ENCODE data around the gene HSPA4.
A peak's percentile ranks its signal among the peaks of the same experiment; 100 is the strongest.

Gene HSPA4

DNA sequence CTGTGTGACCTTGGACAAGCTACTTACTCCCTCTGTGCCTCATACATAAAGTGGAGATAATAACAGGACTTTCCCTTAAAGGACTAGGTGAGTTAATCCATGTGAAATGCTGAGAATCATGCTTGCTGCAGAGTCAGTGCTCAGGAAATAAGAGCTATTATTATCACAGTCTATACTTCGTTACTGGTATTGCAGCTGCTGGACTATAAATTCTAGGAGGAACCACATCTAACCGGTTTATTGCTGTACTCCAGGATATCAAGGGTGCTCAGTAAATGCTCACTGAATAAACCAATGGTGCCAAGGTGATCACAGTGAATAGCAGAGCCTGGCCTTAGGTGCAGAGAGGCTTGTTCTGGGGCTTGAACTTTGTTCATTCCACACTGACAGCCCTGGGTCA lies 69.3 kb downstream of the HSPA4 start:
- no peak overlapping the region for H3K4me2 ChIP-seq (ENCODE audit: low read length)

DNA sequence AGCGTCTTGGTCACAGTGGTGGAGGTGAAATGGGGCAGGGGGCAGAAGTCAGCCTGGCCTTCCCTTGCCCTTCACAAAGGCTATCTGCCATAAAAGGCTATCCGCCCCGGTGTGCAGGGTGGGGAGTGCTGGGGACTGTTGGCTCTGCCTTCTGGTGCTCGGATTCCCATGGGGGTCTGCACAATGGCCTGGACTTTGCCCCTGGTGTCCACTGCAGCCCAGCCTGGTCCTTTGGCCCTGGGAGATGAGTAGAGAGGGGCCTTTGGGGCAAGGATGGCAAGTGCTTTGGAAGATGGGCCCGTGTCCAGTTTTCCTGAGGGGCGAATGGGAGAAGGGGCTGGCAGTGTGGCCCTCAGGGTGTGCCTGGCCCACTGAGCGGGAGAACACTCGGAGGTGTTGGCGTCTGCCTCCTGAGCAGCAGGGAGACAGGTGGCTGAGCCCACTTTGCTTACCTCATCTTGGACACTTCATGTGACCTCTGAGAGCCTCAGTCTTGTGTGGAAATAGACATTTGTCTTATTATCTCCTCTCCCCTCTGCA lies 69.9 kb downstream of the HSPA4 start:
- Histone ChIP-seq H3K36me3 (ENCODE audit: control insufficient read depth, insufficient read depth, low read length) (no peaks in the 10 kb centered on the region), H3K23ac (ENCODE audit: low read length) (no peak overlapping the region), H3K9ac (ENCODE audit: low read length) (no peak overlapping the region), H3K4me3 (ENCODE audit: low read length) (no peak overlapping the region), H3K27ac (ENCODE audit: low read depth, low read length) (no peak overlapping the region), H3K4ac (ENCODE audit: low read depth, low read length) (no peak overlapping the region), H2BK5ac (ENCODE audit: low read length) (no peak overlapping the region), H2BK120ac (ENCODE audit: low read depth, low read length) (no peak overlapping the region), H4K5ac (ENCODE audit: low read length) (no peak overlapping the region), H2AK5ac (ENCODE audit: low read length) (no peak overlapping the region), H3K79me1 (ENCODE audit: low read length) (no peaks in the 10 kb centered on the region), H3K4me2 (ENCODE audit: low read length) (no peak overlapping the region), H3K79me2 (ENCODE audit: control insufficient read depth, insufficient read depth, low read length) (no peaks in the 10 kb centered on the region), H3K18ac (ENCODE audit: low read length) (no peak overlapping the region), H3K4me1 (ENCODE audit: control insufficient read depth, low read depth, low read length) (no peaks in the 10 kb centered on the region), H3K27me3 (ENCODE audit: insufficient read depth, low read length, poor library complexity) (no peaks in the 10 kb centered on the region), H3K56ac (ENCODE audit: low read length) (no peak overlapping the region), H2BK15ac (replicated peaks; ENCODE audit: low read depth) (no peak overlapping the region), H4K8ac (ENCODE audit: low read depth, low read length) (no peak overlapping the region)
- DNase-seq: no peak
- no CpG with 5 or more reads among the region's 9 CpGs for WGBS (ENCODE audit: extremely low coverage, insufficient coverage, low lambda C conversion rate)

More for the DNA sequence above, 69.3 kb downstream of the HSPA4 start:
- no peak overlapping the region for H4K8ac ChIP-seq (ENCODE audit: low read depth, low read length)
- H2BK15ac ChIP-seq (replicated peaks; ENCODE audit: low read depth): no peak overlapping the region
- H2BK5ac ChIP-seq (ENCODE audit: low read length): no peak overlapping the region
- H3K18ac ChIP-seq (ENCODE audit: low read length): no peak overlapping the region
- no peak overlapping the region for H3K56ac ChIP-seq (ENCODE audit: low read length)
- no peak overlapping the region for H3K23ac ChIP-seq (ENCODE audit: low read length)
- no peaks in the 10 kb centered on the region for H3K36me3 ChIP-seq (ENCODE audit: control insufficient read depth, insufficient read depth, low read length)
- H3K27ac ChIP-seq (ENCODE audit: low read depth, low read length): no peak overlapping the region
- H2BK120ac ChIP-seq (ENCODE audit: low read depth, low read length): no peak overlapping the region
- H3K4me1 ChIP-seq (ENCODE audit: control insufficient read depth, low read depth, low read length): no peaks in the 10 kb centered on the region
- H3K4ac ChIP-seq (ENCODE audit: low read depth, low read length): no peak overlapping the region
- H2AK5ac ChIP-seq (ENCODE audit: low read length): no peak overlapping the region
- no peak overlapping the region for H3K4me3 ChIP-seq (ENCODE audit: low read length)
- WGBS (ENCODE audit: extremely low coverage, insufficient coverage, low lambda C conversion rate): no CpG with 5 or more reads among the region's 2 CpGs
- no peak overlapping the region for H3K9ac ChIP-seq (ENCODE audit: low read length)
- H3K27me3 ChIP-seq (ENCODE audit: insufficient read depth, low read length, poor library complexity): no peaks in the 10 kb centered on the region
- no peaks in the 10 kb centered on the region for H3K79me2 ChIP-seq (ENCODE audit: control insufficient read depth, insufficient read depth, low read length)
- no peak for DNase-seq
- no peak overlapping the region for H4K5ac ChIP-seq (ENCODE audit: low read length)
- no peaks in the 10 kb centered on the region for H3K79me1 ChIP-seq (ENCODE audit: low read length)

GRCh38 chr5:133122711-133123110 lies 70.9 kb downstream of the HSPA4 start:
- no peak overlapping the region for H4K8ac ChIP-seq (ENCODE audit: low read depth, low read length)
- H4K5ac ChIP-seq (ENCODE audit: low read length): no peak overlapping the region
- no peak overlapping the region for H3K9ac ChIP-seq (ENCODE audit: low read length)
- H3K79me2 ChIP-seq (ENCODE audit: control insufficient read depth, insufficient read depth, low read length): no peaks in the 10 kb centered on the region
- DNase-seq: no peak
- no peak overlapping the region for H2BK5ac ChIP-seq (ENCODE audit: low read length)
- no peak overlapping the region for H3K4me2 ChIP-seq (ENCODE audit: low read length)
- H3K36me3 ChIP-seq (ENCODE audit: control insufficient read depth, insufficient read depth, low read length): no peaks in the 10 kb centered on the region
- no peaks in the 10 kb centered on the region for H3K27me3 ChIP-seq (ENCODE audit: insufficient read depth, low read length, poor library complexity)
- H3K18ac ChIP-seq (ENCODE audit: low read length): no peak overlapping the region
- no peak overlapping the region for H3K23ac ChIP-seq (ENCODE audit: low read length)
- H2AK5ac ChIP-seq (ENCODE audit: low read length): no peak overlapping the region
- H2BK120ac ChIP-seq (ENCODE audit: low read depth, low read length): no peak overlapping the region
- no peak overlapping the region for H3K27ac ChIP-seq (ENCODE audit: low read depth, low read length)
- no CpG with 5 or more reads among the region's 4 CpGs for WGBS (ENCODE audit: extremely low coverage, insufficient coverage, low lambda C conversion rate)
- no peak overlapping the region for H3K56ac ChIP-seq (ENCODE audit: low read length)
- H3K4me3 ChIP-seq (ENCODE audit: low read length): no peak overlapping the region
- H3K4me1 ChIP-seq (ENCODE audit: control insufficient read depth, low read depth, low read length): no peaks in the 10 kb centered on the region
- H3K79me1 ChIP-seq (ENCODE audit: low read length): no peaks in the 10 kb centered on the region
- H2BK15ac ChIP-seq (replicated peaks; ENCODE audit: low read depth): no peak overlapping the region
- H3K4ac ChIP-seq (ENCODE audit: low read depth, low read length): no peak overlapping the region

DNA sequence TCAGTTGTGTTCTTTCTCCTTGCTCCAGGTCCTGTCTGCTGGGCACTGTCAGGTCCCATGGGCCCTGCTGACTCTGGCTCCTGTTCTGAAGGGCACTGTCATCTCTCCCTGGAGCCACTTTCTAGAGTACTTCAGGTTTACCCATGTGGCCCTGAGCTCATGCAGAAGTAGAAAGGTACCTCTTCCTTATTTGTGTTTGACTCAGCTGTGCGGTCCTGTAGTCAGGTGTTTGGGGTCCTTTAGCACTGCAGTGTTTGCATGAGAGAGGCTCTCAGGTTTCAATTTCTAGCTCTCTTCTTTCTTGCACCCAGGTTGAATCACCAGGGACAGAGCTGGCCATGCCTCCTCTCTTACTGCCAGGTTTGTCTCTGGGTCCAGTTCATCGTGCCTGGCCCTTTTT lies 71.5 kb downstream of the HSPA4 start:
- Histone ChIP-seq H4K8ac (ENCODE audit: low read depth, low read length) (no peak overlapping the region), H3K27me3 (ENCODE audit: insufficient read depth, low read length, poor library complexity) (no peaks in the 10 kb centered on the region), H3K79me1 (ENCODE audit: low read length) (no peaks in the 10 kb centered on the region), H3K4me1 (ENCODE audit: control insufficient read depth, low read depth, low read length) (no peaks in the 10 kb centered on the region), H3K4ac (ENCODE audit: low read depth, low read length) (no peak overlapping the region), H3K23ac (ENCODE audit: low read length) (peak overlapping the region; percentile 31), H3K36me3 (ENCODE audit: control insufficient read depth, insufficient read depth, low read length) (no peaks in the 10 kb centered on the region), H2BK120ac (ENCODE audit: low read depth, low read length) (no peak overlapping the region), H3K9ac (ENCODE audit: low read length) (no peak overlapping the region), H2BK5ac (ENCODE audit: low read length) (no peak overlapping the region), H3K4me2 (ENCODE audit: low read length) (no peak overlapping the region), H3K27ac (ENCODE audit: low read depth, low read length) (no peak overlapping the region), H3K4me3 (ENCODE audit: low read length) (no peak overlapping the region), H4K5ac (ENCODE audit: low read length) (no peak overlapping the region), H3K56ac (ENCODE audit: low read length) (no peak overlapping the region), H3K79me2 (ENCODE audit: control insufficient read depth, insufficient read depth, low read length) (no peaks in the 10 kb centered on the region), H3K18ac (ENCODE audit: low read length) (no peak overlapping the region), H2BK15ac (replicated peaks; ENCODE audit: low read depth) (no peak overlapping the region), H2AK5ac (ENCODE audit: low read length) (no peak overlapping the region)
- no CpG with 5 or more reads among the region's 2 CpGs for WGBS (ENCODE audit: extremely low coverage, insufficient coverage, low lambda C conversion rate)
- DNase-seq: no peak

- no peak overlapping the region for H3K27ac ChIP-seq (ENCODE audit: low read depth, low read length)
- no peak overlapping the region for H3K9ac ChIP-seq (ENCODE audit: low read length)
- H3K4ac ChIP-seq (ENCODE audit: low read depth, low read length): no peak overlapping the region
- H2BK5ac ChIP-seq (ENCODE audit: low read length): no peak overlapping the region
- H3K56ac ChIP-seq (ENCODE audit: low read length): no peak overlapping the region
- no peak overlapping the region for H4K8ac ChIP-seq (ENCODE audit: low read depth, low read length)
- DNase-seq: no peak
- H3K36me3 ChIP-seq (ENCODE audit: control insufficient read depth, insufficient read depth, low read length): no peaks in the 10 kb centered on the region
- H3K79me2 ChIP-seq (ENCODE audit: control insufficient read depth, insufficient read depth, low read length): no peaks in the 10 kb centered on the region
- H3K23ac ChIP-seq (ENCODE audit: low read length): no peak overlapping the region
- H3K4me1 ChIP-seq (ENCODE audit: control insufficient read depth, low read depth, low read length): no peaks in the 10 kb centered on the region
- no peak overlapping the region for H3K4me3 ChIP-seq (ENCODE audit: low read length)
- no peak overlapping the region for H2BK120ac ChIP-seq (ENCODE audit: low read depth, low read length)
- no peak overlapping the region for H2BK15ac ChIP-seq (replicated peaks; ENCODE audit: low read depth)
- no peak overlapping the region for H3K4me2 ChIP-seq (ENCODE audit: low read length)
- no peaks in the 10 kb centered on the region for H3K79me1 ChIP-seq (ENCODE audit: low read length)
- no peak overlapping the region for H4K5ac ChIP-seq (ENCODE audit: low read length)
- WGBS (ENCODE audit: extremely low coverage, insufficient coverage, low lambda C conversion rate): no CpG with 5 or more reads among the region's 4 CpGs
- H3K27me3 ChIP-seq (ENCODE audit: insufficient read depth, low read length, poor library complexity): no peaks in the 10 kb centered on the region
- H3K18ac ChIP-seq (ENCODE audit: low read length): no peak overlapping the region
- H2AK5ac ChIP-seq (ENCODE audit: low read length): no peak overlapping the region
Observed at GRCh38 chr5:133124891-133125290, 73.1 kb downstream of the HSPA4 start.

GRCh38 chr5:133128066-133128465 lies 76.3 kb downstream of the HSPA4 start:
- H2AK5ac ChIP-seq (ENCODE audit: low read length): no peak overlapping the region
- H3K4me1 ChIP-seq (ENCODE audit: control insufficient read depth, low read depth, low read length): peaks cover 3% of the 10 kb centered on the region
- no peaks in the 10 kb centered on the region for H3K36me3 ChIP-seq (ENCODE audit: control insufficient read depth, insufficient read depth, low read length)
- no peak overlapping the region for H4K5ac ChIP-seq (ENCODE audit: low read length)
- no peak overlapping the region for H4K8ac ChIP-seq (ENCODE audit: low read depth, low read length)
- no peak overlapping the region for H3K56ac ChIP-seq (ENCODE audit: low read length)
- no peak overlapping the region for H3K27ac ChIP-seq (ENCODE audit: low read depth, low read length)
- no CpG with 5 or more reads among the region's 1 CpG for WGBS (ENCODE audit: extremely low coverage, insufficient coverage, low lambda C conversion rate)
- H3K4ac ChIP-seq (ENCODE audit: low read depth, low read length): no peak overlapping the region
- no peak overlapping the region for H3K4me2 ChIP-seq (ENCODE audit: low read length)
- H2BK5ac ChIP-seq (ENCODE audit: low read length): no peak overlapping the region
- H3K4me3 ChIP-seq (ENCODE audit: low read length): no peak overlapping the region
- H3K23ac ChIP-seq (ENCODE audit: low read length): no peak overlapping the region
- H3K9ac ChIP-seq (ENCODE audit: low read length): no peak overlapping the region
- H3K27me3 ChIP-seq (ENCODE audit: insufficient read depth, low read length, poor library complexity): no peaks in the 10 kb centered on the region
- DNase-seq: no peak
- H3K79me1 ChIP-seq (ENCODE audit: low read length): no peaks in the 10 kb centered on the region
- H2BK15ac ChIP-seq (replicated peaks; ENCODE audit: low read depth): no peak overlapping the region
- H2BK120ac ChIP-seq (ENCODE audit: low read depth, low read length): no peak overlapping the region
- H3K18ac ChIP-seq (ENCODE audit: low read length): no peak overlapping the region
- H3K79me2 ChIP-seq (ENCODE audit: control insufficient read depth, insufficient read depth, low read length): no peaks in the 10 kb centered on the region

Data from mesendoderm (in vitro differentiated cells).